ENCODE data around the gene SPAG7.

SPAG7 gene

GRCh38 chr17:4980644-4981216 lies 13.1 kb upstream of the SPAG7 start:
- peak; percentile 81 for DNase-seq (ENCODE audit: low read depth, low spot score)
- H3K4me3 ChIP-seq (ENCODE audit: low read length): no peak overlapping the region

GRCh38 chr17:4978726-4979125 lies 11.1 kb upstream of the SPAG7 start:
- no peak overlapping the region for H3K4me3 ChIP-seq (ENCODE audit: low read length)
- no peak for DNase-seq (ENCODE audit: low read depth, low spot score)

GRCh38 chr17:4974115-4974670 lies 6.6 kb upstream of the SPAG7 start:
- no peak for DNase-seq (ENCODE audit: low read depth, low spot score)
- H3K4me3 ChIP-seq (ENCODE audit: low read length): no peak overlapping the region

- no peak for DNase-seq (ENCODE audit: low read depth, low spot score)
- H3K4me3 ChIP-seq (ENCODE audit: low read length): no peak overlapping the region
These were observed 5.9 kb upstream of the SPAG7 start for GRCh38 chr17:4973256-4974114.

- H3K4me3 ChIP-seq (ENCODE audit: low read length): no peak overlapping the region
- no peak for DNase-seq (ENCODE audit: low read depth, low spot score)
These were observed 5.1 kb upstream of the SPAG7 start for GRCh38 chr17:4972752-4973151.

- no peak for DNase-seq (ENCODE audit: low read depth, low spot score)
- H3K4me3 ChIP-seq (ENCODE audit: low read length): no peak overlapping the region
These were observed 4.7 kb upstream of the SPAG7 start for GRCh38 chr17:4972322-4972721.

GRCh38 chr17:4971826-4972225 lies 4.2 kb upstream of the SPAG7 start:
- DNase-seq (ENCODE audit: low read depth, low spot score): no peak
- H3K4me3 ChIP-seq (ENCODE audit: low read length): no peak overlapping the region

- DNase-seq (ENCODE audit: low read depth, low spot score): no peak
- H3K4me3 ChIP-seq (ENCODE audit: low read length): no peak overlapping the region
These were observed 2.7 kb upstream of the SPAG7 start for GRCh38 chr17:4970273-4970672.

- no peak for DNase-seq (ENCODE audit: low read depth, low spot score)
- H3K4me3 ChIP-seq (ENCODE audit: low read length): no peak overlapping the region
These were observed 2.0 kb upstream of the SPAG7 start for GRCh38 chr17:4969551-4970173.

GRCh38 chr17:4969047-4969550 lies 1.5 kb upstream of the SPAG7 start:
- DNase-seq (ENCODE audit: low read depth, low spot score): no peak

GRCh38 chr17:4968486-4969046 lies 949 bp upstream of the SPAG7 start:
- H3K4me3 ChIP-seq (ENCODE audit: low read length): peak overlapping the region; percentile 71
- DNase-seq (ENCODE audit: low read depth, low spot score): no peak

More at GRCh38 chr17:4969047-4969550, 1.5 kb upstream of the SPAG7 start:
- H3K4me3 ChIP-seq (ENCODE audit: low read length): peak overlapping the region; percentile 71; the same call in 1 of the 2 replicates

GRCh38 chr17:4966844-4967538 lies 626 bp downstream of the SPAG7 start:
- peak; percentile 100 for DNase-seq (ENCODE audit: low read depth, low spot score)
- H3K4me3 ChIP-seq (ENCODE audit: low read length): peak overlapping the region; percentile 71

GRCh38 chr17:4965311-4965986 lies 2.2 kb downstream of the SPAG7 start:
- no peak for DNase-seq (ENCODE audit: low read depth, low spot score)
- H3K4me3 ChIP-seq (ENCODE audit: low read length): no peak overlapping the region

GRCh38 chr17:4960279-4960922 lies 7.2 kb downstream of the SPAG7 start:
- H3K4me3 ChIP-seq (ENCODE audit: low read length): no peak overlapping the region
- DNase-seq (ENCODE audit: low read depth, low spot score): no peak

- DNase-seq (ENCODE audit: low read depth, low spot score): no peak
- no peak overlapping the region for H3K4me3 ChIP-seq (ENCODE audit: low read length)
These were observed 8.2 kb downstream of the SPAG7 start for GRCh38 chr17:4959261-4959965.

- DNase-seq (ENCODE audit: low read depth, low spot score): no peak
These were observed 9.5 kb downstream of the SPAG7 start for GRCh38 chr17:4958102-4958501.

GRCh38 chr17:4956493-4957061 lies 11.0 kb downstream of the SPAG7 start:
- no peak for DNase-seq (ENCODE audit: low read depth, low spot score)
- no peak overlapping the region for H3K4me3 ChIP-seq (ENCODE audit: low read length)

More at GRCh38 chr17:4958102-4958501, 9.5 kb downstream of the SPAG7 start:
- no peak overlapping the region for H3K4me3 ChIP-seq (ENCODE audit: low read length)

Measured in Jurkat, Clone E6-1 (cell line).